RWPE1 (cell line): Measurements from ENCODE around the gene FAM3C.

Experiments
- CTCF ChIA-PET: fragments of 350-600 bp; sonication (Branson Sonifier 250); formaldehyde crosslinking; extraction: SDS; loops from one replicate; lab custom pipeline; 2021; lab: Yijun Ruan, JAX
- POLR2A ChIA-PET: fragments of 400-600 bp; formaldehyde crosslinking; extraction: SDS; loops from one replicate; lab custom pipeline; 2020; ENCODE audit warnings: antibody characterized with exemption; ENCODE audit not compliant: low non-redundant PET; lab: Yijun Ruan, JAX
- DNase-seq: peaks from one replicate; pipeline ENCODE4 v3.0.0; 2012; ENCODE audit warnings: low spot score
- H3K27ac ChIP-seq: fragments of 450-650 bp; 2 replicates; pipeline ENCODE4 v1.5.1; 2017
- TF ChIP-seq, protein P1 (sequence below): fragments of 450-650 bp; conservative IDR thresholded peaks from 2 replicates; pipeline ENCODE4 v1.5.1; 2017; ENCODE audit warnings: low read depth, mild to moderate bottlenecking

FAM3C gene

GRCh38 chr7:121376979-121377378 is 19.1 kb downstream of the FAM3C start:
- no peak for DNase-seq
- no peak overlapping the region for H3K27ac ChIP-seq
- POLR2A ChIA-PET = no interaction called here
- TF ChIP-seq, protein P1, sequence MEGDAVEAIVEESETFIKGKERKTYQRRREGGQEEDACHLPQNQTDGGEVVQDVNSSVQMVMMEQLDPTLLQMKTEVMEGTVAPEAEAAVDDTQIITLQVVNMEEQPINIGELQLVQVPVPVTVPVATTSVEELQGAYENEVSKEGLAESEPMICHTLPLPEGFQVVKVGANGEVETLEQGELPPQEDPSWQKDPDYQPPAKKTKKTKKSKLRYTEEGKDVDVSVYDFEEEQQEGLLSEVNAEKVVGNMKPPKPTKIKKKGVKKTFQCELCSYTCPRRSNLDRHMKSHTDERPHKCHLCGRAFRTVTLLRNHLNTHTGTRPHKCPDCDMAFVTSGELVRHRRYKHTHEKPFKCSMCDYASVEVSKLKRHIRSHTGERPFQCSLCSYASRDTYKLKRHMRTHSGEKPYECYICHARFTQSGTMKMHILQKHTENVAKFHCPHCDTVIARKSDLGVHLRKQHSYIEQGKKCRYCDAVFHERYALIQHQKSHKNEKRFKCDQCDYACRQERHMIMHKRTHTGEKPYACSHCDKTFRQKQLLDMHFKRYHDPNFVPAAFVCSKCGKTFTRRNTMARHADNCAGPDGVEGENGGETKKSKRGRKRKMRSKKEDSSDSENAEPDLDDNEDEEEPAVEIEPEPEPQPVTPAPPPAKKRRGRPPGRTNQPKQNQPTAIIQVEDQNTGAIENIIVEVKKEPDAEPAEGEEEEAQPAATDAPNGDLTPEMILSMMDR = no peak
- CTCF ChIA-PET = no interaction called here

DNA sequence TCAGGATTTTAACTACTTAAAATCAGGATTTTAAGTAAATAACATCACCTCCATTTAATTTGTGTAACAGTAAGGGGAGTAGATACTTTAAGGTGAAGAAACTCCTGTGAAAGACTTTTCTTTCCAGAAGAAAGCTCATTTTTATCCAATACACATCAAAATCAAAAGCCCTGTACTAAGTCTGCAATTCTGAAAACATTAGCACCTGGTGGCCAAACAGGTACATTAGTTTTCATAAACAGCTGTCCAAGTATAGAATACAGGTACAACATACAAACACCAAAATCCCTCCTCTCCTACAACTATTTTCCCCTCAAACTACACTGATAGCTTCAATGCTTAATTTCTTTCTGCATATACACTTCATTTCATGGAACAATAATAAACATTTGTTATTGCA is 22.9 kb downstream of the FAM3C start:
- POLR2A ChIA-PET = no interaction called here
- no peak for DNase-seq
- TF ChIP-seq, protein P1 = no peak
- CTCF ChIA-PET = interaction anchor here (0.7 to 1.5 kb wide), 4 partner anchors 21 to 172 kb away, joined by 3 to 5 read pairs (median 4); partner anchors contain the start of gene FAM3C
- no peak overlapping the region for H3K27ac ChIP-seq

GRCh38 chr7:121372376-121373010 is 23.6 kb downstream of the FAM3C start:
- POLR2A ChIA-PET = no interaction called here
- CTCF ChIA-PET = interaction anchor here (0.7 to 1.5 kb wide), 4 partner anchors 23 to 622 kb away, joined by 3 to 5 read pairs (median 3); partner anchors contain the start of gene FAM3C
- TF ChIP-seq, protein P1 = no peak
- no peak for DNase-seq
- H3K27ac ChIP-seq = no peak overlapping the region

DNA sequence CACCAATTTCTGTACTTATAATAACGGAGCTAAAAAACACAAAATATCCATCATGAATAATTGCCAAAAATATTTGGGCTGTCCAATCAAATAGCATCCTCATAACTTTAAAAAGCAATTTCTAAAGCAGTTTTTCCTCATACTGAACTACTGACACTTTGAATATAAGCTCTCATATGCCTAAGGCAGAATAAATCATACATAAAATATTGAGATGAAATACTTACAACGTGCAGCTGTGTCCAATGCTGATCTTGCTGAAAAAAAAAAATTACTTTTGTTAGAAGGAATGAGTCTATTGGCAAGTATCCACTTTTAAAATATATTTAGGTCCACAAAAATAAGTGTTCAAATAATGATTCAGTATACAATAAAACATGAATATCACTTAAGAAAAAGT is 24.2 kb downstream of the FAM3C start:
- TF ChIP-seq, protein P1 = no peak
- no peak overlapping the region for H3K27ac ChIP-seq
- no peak for DNase-seq
- ChIA-PET CTCF (interaction anchor here (0.6 to 1.5 kb wide), 3 partner anchors 24 to 1097 kb away, joined by 3 to 5 read pairs (median 5); partner anchors contain the start of gene FAM3C), POLR2A (no interaction called here)

- ChIA-PET CTCF (interaction anchor here (0.6 to 1.1 kb wide), 2 partner anchors 623 to 1098 kb away, joined by 3 to 5 read pairs; no protein-coding TSS in a partner anchor), POLR2A (no interaction called here)
- no peak for DNase-seq
- TF ChIP-seq, protein P1 = no peak
- H3K27ac ChIP-seq = no peak overlapping the region
Observed at GRCh38 chr7:121371367-121371766, 24.7 kb downstream of the FAM3C start.

GRCh38 chr7:121369462-121369861 is 26.6 kb downstream of the FAM3C start:
- no peak overlapping the region for H3K27ac ChIP-seq
- DNase-seq = no peak
- ChIA-PET POLR2A (no interaction called here), CTCF (no interaction called here)
- TF ChIP-seq, protein P1 = no peak
